GM21528 (cell line): ENCODE data around the gene CNGA1.

ENCODE experiments used
- ATAC-seq: cut with Tn5 transposase; IDR thresholded peaks from one replicate; pipeline ENCODE4 v1.9.1; 2021; ENCODE audit warnings: mild to moderate bottlenecking, moderate library complexity; ENCODE audit not compliant: unreplicated experiment, low FRiP score

The CNGA1 gene

DNA sequence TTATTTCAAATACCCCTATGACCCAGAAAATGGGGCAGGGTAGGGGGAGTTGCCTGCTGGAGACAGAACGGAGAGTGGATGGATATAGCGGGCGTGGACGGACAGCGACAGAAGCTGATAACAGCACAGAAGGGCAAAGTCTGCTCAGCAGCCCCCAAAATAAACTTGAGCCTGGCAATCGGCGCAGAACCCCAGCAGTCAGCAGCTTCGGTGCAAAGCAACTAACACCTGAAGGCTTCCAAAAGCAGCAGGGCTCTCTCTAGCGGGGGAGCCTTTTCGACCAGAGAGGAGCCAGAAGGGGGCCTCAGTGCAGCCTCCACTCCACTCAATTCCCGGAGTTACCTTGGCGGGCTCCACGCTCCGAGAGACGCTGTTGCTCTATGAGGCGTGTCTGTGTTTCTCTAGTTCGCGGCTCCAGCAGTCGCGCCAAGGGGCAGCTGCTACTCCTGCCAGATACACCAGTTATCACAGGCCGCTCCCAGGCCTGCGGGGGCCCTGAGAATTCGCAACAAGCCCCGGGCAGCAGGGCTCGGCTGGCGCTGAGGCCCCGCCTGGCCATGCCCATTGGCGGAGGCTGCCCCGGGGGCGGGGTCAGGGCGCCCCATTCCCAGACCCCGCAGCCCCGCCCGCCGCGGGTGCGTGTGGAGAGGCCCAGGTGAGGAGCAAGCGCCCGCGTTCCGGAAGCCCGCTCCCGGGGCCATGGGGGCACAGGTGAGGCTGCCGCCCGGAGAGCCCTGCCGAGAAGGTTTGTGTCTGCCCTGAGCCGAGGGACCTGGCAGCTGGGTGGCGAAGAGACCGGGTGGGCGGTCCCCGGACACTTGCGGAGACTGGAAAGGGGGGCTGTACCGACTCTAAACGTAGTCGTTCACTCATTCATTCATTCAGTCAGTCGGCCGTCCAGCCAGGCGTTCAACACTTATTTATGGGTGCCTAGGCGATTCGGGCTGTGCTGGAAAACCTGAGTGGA lies at the start of gene CNGA1, which contains the start of gene NIPAL1:
CNGA1 (minus strand) TSS at position 541 of the 967 bp plus-strand sequence. CDS start 63,992 bp downstream, outside the sequence.
NIPAL1 (plus strand) TSS at position 632 of the 967 bp plus-strand sequence; CDS start at position 700, 68 bp downstream.
- ATAC-seq: peak; percentile 93

DNA sequence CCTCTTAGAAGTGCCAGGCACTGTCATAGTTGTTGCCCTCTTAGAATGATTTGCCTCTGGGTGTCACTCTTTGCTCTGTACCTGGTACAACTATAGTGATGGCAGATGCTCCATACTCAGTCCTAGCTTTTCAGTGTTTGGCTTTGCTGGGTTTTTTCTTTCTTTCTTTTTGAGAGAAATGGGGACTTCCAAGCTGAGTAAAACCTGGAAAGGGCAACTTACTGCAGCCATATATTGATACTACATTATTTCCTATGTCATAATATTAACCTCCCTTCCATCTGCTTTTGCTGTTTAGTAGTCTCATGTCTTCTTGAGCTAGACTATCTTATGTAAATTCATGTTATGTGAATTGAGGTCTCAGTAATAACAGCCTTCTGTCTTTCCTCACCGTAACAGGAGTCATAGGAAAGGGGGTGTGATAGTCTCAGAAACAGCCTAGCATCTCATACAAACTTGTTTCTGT lies 49.1 kb upstream of the CNGA1 start:
- peak; percentile 56 for ATAC-seq

DNA sequence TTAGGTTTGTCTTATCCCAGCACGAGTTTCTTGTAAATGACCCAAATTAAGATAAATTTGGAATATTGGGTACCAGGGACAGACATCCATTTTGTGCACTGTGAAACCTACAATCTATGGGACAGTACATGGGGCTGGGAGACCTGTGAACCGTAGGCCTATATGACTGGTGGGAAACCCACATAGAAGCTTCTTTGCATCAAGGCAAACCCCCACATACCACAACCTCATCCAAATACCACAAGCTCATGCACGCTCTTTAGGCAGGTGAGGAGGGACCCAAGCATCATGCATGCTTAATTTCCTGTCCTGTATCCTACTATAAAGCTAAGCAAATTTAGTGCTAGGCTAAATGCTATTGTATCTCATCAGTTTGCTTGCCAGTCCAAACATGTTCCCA lies 47.9 kb upstream of the CNGA1 start:
- ATAC-seq: no peak

DNA sequence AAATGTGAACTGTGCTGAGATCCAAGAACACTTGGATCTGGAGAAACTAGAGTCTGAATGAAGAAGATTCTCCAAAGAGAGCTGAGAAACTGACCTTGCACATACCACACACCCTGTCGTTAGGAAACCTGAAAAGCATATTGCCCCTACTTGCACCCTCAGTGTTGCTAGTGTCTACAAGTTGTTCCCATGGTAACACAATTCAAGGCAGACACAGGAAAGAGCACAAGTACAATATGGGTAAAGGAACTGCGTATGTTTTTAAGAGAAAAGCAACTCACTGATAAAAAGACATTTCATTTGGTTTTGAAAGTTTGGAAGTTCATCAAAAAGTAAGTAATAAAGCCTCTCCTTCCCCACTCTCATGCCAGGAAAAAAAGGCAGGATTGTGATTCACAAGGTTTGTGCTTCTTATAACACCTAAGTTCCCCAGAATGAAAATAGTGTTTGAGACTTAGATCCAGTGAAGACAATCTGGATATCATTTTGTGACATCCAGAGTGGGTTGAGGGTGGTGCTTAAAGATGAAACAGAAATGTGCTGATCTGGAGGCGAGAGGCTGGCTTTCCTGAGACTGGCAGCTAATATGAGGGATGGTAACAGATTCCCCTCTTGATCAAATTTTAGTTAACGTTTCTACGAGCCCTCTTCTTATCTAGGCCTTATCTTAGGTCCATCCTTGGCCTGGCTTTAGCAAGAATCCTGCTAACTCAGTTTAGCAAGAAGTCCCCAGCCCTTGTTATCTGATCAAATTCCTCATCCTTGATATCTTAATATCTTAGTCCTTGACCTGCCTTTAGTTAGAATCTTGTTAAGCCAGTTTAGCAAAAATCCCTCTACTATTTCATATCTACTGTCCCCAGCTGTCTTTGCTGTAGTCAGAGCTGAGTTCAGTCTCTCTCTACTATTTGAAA lies 42.4 kb upstream of the CNGA1 start:
- no peak for ATAC-seq

DNA sequence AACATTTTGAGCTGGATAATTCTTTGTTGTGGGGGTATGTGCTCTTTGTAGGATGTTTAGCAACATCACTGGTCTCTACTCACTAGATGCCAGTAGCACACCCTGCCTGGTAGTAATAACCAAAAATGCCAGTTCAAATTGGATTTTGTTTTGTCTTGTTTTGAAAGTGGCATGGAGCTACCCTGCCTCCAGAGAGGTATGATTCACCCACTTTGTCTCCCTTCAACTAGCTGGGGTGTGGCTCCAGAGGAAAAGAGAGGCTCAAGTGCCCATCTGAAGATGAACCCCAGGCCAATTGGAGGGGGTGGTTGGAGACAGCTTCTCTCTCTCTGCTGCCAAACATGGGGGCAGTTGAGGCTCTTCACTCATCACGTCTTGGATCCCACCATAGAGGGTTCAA lies 34.6 kb upstream of the CNGA1 start:
- no peak for ATAC-seq

DNA sequence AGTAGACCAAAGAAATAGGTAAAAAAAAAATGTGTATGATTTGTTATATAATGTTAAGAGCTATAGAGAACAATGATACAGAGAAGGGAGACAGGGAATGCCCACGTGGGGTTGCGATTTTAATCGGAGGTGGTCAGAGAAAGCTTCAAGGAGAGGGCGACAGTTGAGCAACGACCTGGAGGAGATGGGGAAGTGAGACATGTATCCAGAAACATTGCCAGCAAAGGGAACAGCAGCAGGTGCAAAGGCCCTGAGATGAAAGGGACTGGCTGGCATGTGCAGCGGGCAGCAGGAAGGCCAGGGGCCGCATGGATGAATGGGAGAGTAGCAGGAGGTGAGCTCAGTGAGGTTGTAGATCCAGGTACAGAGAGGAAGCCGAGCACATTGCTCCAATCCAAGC lies 33.0 kb upstream of the CNGA1 start:
- ATAC-seq: no peak

DNA sequence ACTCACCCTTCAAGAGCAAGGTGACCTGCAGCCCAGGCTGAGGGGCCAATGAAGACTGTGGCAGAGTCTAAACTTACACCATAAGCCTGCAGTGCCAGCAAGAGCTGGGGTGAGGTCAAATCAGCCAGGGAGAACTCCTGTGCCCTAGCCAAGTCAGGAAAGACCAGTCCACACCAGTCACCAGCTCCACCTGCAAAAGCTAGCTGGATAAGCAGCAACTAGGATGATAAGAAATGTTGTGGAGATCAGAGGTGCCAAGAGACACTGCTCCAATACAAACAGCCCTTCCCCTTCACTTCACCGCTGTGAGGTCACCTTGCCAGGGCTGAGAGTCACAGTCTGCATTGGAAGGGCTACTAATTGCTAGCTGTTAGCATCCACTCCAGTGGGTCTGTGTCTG lies 31.4 kb upstream of the CNGA1 start:
- peak; percentile 31 for ATAC-seq

DNA sequence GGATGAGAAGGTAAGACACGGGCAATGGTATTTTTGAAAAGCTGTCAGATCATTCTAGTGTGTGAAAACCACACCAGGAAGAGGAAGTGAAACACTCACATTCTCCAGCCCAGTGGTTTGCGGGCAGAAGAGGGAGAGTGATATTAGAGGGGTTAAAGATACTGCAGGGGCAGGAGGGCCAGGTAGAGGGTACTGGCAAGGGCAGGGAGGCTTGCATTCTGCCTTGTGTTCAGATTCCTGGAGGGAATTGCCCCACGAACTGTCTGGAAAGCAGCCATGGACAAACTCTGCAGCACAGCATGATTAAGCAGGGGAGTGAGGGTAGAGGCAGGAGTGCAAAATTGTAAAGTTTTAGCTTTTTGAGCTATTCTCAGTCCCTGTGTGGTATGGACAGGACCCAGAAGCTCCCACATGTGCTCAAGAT lies 31.0 kb upstream of the CNGA1 start:
- peak; percentile 97 for ATAC-seq

DNA sequence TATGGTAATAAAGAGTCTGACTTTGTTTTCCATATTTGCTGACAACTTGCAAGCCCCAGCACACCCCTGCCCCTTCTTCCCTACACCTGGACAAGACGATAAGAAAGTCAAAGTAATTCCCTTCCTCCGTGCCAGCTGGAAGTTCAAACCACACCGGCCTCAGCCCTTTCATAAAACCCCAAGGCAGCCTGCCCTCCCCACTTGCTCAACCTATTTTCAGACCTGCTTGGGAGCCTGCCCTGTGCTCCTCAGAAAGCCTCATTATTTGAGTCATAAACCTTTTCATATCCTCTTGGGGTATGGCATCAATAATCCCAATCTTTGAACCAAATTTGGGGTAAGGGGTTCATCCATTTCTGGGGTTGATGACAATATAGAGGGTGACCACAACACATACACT lies 29.6 kb upstream of the CNGA1 start:
- no peak for ATAC-seq

DNA sequence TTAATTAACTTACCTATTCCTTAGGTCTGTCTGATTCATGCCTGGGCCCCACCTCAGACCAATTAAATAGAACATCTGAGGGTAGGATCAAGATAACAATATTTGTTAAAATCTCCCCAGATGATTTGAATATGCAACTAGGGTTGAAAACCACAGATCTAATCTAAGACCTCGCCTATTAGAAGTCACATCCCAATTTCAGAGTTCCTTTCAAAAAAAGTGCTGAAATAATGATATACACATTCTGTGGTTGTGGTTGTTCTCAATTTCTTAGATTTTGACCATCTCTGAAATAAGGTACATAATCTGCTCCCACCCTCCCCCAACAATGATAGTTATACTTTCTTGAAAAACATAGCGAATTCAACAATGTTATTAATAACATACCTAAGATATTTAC lies 27.8 kb upstream of the CNGA1 start:
- no peak for ATAC-seq

DNA sequence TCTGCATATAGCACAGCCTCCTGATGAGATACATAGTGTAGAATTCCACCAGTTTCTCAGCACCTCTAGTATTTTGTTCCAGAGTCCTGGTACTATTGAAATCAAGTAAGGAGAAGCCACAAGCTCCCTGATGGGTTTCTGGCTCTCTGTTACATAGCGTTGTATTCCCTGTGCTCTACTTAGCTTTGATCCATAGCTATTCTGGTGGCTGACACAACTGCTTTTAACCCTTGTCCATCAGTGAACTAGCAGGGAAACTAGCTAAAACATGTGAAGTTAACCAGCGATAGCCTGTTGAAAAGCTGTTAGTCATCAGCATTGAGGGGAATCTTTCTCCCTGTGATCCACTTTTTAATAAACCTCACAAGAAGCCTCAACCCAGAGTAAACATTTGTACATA lies 27.0 kb upstream of the CNGA1 start:
- ATAC-seq: no peak

DNA sequence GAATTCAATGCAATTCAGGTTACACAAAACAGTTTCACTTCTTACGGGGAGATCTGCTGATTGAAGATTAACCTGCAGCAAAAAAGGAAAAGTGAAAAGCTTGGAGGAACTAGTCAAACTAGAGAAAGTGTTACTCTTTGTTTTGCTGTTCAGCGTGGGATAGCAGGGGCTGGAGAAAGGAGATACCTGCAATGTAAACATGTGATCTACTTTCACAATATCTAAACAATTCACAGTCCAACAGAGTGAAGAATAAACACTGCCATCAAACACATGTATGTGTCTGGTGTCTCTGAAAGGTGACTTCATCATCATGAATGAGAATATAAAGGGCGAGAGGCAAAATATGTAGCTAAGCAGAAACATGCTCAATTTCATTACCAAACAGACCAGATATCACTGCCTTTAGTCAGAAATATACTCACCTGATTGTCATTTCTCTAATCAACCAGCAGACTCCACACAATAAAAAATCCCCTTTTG lies 26.5 kb upstream of the CNGA1 start:
- no peak for ATAC-seq

DNA sequence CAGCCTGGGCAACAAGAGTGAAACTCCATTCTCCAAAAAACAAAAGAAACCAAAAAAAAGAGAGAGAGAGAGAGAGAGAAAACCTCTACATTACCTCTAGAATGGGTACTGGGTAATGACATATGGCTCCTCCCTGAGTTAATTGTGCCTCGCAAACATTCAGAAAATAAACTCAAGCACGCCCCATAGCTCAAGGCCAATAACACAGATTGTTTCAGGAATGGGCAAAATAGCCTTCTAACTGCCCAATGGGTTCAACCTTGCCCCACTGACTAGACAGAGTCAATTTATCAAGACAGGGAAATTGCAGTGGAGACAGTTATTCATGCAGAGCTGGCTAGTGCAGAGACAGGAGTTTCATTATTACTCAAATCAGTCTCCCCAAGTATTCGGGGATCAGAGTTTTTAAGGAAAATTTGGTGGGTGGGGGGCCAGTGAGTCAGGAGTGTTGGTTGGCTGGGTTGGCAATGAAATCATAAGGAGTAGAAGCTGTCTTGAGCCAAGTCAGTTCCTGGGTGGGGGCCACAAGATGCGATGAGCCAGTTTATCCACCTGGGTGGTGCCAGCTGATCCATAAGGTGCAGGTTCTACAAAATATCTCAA lies 25.2 kb upstream of the CNGA1 start:
- ATAC-seq: no peak

DNA sequence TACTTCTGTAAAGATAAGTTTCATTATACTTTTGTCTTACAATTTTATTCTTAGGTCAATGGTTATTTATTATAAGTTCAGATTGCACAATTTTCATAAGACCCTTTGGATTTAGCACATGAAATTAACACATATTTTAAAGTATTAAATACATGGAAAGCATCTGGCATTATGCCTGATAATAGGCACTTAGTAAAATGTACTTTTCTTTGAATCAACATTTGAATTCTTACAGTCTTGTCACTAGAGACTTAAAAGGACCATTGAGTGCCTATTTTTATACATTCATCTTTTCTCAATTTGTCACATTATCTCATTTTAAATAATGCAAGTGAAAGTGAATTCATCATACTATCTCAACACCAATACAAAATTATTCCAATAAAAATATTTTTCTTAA lies 23.1 kb upstream of the CNGA1 start:
- no peak for ATAC-seq

DNA sequence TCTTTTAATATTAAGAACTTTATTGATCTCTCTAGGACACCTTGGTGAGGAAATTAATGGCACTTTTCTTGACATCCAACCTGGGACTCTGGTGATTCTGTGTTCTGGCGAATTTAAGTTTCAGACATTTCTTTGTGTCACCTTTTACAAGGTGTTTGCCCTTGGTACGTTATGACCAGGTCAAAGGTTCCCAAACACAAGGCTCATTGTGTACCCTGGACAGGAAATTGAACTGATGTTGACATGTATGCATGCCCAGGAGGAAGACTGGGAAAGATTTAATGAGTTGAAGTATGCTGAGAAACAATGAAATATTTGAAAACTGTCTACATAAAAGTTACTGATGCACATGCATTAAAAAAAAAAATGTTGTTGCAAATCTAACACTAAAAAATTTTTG lies 22.2 kb upstream of the CNGA1 start:
- no peak for ATAC-seq

DNA sequence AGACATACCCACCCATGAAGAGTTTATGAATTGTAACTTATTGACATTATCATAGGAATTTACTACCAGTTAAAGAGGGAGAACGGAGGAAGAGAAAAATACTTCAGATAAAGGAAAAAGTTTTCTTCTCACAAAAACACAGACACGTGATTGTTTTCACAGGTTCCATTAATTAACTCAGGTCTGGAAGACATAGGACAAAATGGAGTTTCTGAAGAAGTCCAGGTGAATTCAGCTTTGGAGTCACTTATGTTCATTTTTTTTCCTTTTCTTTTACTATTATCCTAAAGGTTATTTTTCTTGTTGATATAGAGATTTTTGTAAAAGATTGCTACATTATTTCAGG lies 20.6 kb upstream of the CNGA1 start:
- ATAC-seq: no peak

DNA sequence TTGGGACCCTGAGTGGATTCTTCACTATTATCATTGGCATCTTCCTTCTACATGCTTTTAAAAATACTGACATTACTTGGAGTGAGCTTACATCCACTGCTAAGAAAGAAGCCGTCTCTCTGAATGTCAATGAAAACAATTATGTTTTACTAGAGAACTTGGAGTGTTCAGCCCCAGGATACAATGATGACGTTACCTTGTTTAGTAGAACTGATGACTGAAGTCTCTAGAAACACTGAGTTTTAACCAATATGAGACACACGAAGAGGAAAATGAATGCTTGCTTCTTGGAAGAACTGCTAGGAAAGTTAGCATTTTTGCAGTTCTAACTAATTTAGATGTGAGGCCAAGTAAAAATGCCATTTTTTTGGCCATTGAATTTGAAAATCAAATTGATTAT lies 19.5 kb upstream of the CNGA1 start:
- no peak for ATAC-seq

DNA sequence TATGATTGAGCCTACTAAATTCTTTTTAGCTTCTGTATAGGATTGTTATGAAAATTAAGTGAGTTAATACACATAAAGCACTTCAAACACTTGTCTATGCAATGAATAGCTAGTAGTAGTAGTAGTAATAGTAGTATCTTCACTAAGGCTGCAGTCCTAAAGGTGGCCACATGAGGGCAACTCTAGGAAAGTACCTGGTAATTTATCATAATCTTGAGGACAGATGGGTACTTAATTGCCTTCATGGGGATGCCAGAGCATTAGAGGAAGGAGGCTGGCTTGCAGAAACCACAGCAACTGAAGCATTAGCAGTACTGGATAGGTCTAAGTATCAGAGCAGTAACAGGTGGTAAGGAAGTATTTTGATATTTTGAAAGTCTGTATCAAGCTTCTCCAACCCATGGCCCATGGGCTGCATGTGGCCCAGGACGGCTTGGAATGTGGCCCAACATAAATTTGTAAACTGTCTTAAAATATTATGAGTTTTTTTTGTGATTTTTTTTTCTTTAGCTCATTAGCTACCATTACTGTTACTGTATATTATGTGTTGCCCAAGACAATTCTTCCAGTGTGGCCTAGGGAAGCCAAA lies 17.4 kb upstream of the CNGA1 start:
- peak; percentile 62 for ATAC-seq

DNA sequence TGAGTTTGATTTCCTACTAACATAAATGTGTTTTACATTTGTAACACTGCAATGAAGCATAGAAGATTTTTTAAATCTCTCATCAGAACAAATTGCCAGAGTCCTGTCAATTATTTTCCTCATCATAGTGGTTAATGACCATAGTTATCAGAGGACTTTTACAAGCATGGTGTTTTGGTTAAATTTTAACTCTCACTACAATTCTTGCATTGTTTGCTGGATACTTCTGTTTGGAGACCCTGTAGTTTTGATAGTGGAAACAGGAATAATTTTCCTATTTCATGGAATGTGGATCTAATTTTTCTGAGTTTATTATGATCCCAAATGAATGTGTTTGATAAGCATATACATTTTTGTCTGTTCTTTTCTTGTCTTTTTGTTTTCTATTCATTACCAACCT lies 16.9 kb upstream of the CNGA1 start:
- ATAC-seq: no peak

DNA sequence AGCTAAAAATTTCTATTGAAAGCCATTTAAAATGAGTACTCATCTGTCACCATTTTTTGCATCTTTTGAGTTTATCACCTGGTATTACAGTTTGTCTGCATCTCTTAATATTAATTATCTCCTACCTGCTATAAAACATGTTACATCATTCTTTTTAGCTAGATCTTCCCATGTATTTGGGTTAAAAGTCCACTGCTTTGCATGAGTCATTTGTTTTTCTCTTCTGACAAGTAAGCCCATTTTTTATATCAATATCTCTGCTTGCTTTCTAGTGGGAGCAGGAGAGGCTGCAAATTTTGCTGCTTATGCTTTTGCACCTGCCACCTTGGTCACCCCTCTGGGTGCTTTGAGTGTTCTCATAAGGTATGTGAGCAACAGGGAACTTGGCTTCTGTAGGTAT lies 16.2 kb upstream of the CNGA1 start:
- no peak for ATAC-seq
